ENCODE measurements around the gene RESP18. TPM values are rescaled to one million over a fixed set of nuclear protein-coding genes. Genes with fewer than 3 reads are reported as not detected.

RESP18 gene
- total and polyA plus RNA-seq, 2 of the 4 experiments (the other 2 are of a cell fraction): not detected

DNA sequence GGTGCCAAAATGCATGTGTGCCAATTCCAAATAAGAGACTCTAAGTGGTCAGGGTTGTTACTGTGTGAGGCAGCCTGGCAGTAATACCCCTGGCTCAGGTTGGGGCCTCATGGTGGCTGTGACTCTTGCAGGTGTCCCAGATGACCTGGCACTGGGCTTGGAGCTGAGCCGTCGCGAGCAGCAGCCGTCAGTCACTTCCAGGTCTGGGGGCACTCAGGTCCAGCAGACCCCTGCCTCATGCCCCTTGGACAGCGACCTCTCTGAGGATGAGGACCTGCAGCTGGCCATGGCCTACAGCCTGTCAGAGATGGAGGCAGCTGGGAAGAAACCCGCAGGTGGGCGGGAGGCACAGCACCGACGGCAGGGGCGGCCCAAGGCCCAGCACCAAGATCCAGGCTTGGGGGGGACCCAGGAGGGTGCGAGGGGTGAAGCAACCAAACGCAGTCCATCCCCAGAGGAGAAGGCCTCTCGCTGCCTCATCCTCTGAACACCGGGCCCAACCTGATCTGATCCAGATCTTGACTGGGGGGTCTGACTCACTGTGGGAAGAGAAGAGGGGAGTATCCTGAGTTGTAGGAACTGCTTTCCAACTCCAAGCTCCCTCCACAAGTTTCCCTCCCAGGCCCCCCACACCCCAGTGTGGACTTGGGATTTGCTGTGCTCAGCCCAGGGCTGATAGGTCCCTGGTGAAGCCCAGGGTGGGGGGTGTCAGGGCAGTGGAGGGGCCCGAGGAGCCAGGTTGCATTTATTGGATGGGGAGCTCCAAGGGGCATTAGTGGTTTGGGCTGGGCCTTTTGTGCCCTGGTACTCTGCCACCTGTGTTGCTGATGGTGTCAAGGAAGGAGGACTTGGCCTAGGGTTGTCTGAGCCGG is 47.8 kb downstream of the RESP18 start:
- in situ Hi-C loops (cut with MboI; ENCODE audit: low sequenced_read_pairs) (no loop called here), dilution Hi-C loops (cut with HindIII; ENCODE audit: low sequenced_read_pairs, unreplicated experiment) (no loop called here), intact Hi-C loops (cut with micrococcal nuclease) (no loop called here)
- Histone ChIP-seq H3K4me1 (ENCODE audit: control insufficient read depth, insufficient read depth, low read length) (peaks cover 13% of the 10 kb centered on the region), H3K4ac (ENCODE audit: low read depth, low read length) (no peak overlapping the region), H3K27ac (ENCODE audit: insufficient read depth, low read length) (no peak overlapping the region), H3K4me2 (ENCODE audit: low read depth, low read length) (no peak overlapping the region), H4K20me1 (ENCODE audit: insufficient read depth, low read length) (peaks cover 10% of the 10 kb centered on the region; the same call in 1 of the 2 replicates), H3K14ac (replicated peaks; ENCODE audit: low read depth, low read length) (no peak overlapping the region), H3K9me3 (ENCODE audit: control insufficient read depth, insufficient read depth, low read length) (no peaks in the 10 kb centered on the region), H2AFZ (replicated peaks; ENCODE audit: low read length, poor library complexity) (no peak overlapping the region), H4K91ac (ENCODE audit: insufficient read depth, low read depth, low read length) (no peak overlapping the region), H2BK5ac (ENCODE audit: low read depth, low read length, poor library complexity, severe bottlenecking) (no peak overlapping the region), H3K9me1 (ENCODE audit: insufficient read depth, low read length) (peaks cover 8% of the 10 kb centered on the region; the same call in 1 of the 2 replicates), H3K18ac (ENCODE audit: low read depth, low read length) (no peak overlapping the region), H2AK5ac (ENCODE audit: low read depth, low read length) (no peak overlapping the region), H3K56ac (ENCODE audit: extremely low read depth, insufficient read depth, low read length) (no peak overlapping the region), H3K23ac (ENCODE audit: low read depth, low read length) (no peak overlapping the region), H4K8ac (ENCODE audit: low read depth in 2 of 2, low read length in 2 of 2) (no peak overlapping the region), H3K27me3 (ENCODE audit: control insufficient read depth, insufficient read depth, low read length) (no peaks in the 10 kb centered on the region), H2BK120ac (ENCODE audit: low read depth, low read length) (no peak overlapping the region), H3K9ac (ENCODE audit: low read depth, low read length) (no peak overlapping the region), H3K79me1 (ENCODE audit: low read depth in 1 of 2, low read length in 2 of 2) (peaks cover 16 to 28% of the 10 kb centered on the region in 2 experiments), H3K4me3 (ENCODE audit: insufficient read depth, low read depth, low read length) (no peak overlapping the region), H2AK9ac (replicated peaks; ENCODE audit: low read depth, low read length, poor library complexity) (no peak overlapping the region), H2BK15ac (ENCODE audit: low read depth, low read length) (no peak overlapping the region), H4K5ac (ENCODE audit: low read depth, low read length) (no peak overlapping the region), H2BK20ac (ENCODE audit: low read depth, low read length) (no peak overlapping the region), H3K36me3 (ENCODE audit: control insufficient read depth, insufficient read depth, low read length) (peaks cover 57% of the 10 kb centered on the region)
- no peak for DNase-seq
- TF ChIP-seq MAFK (IDR thresholded peaks at IDR 0.05; ENCODE audit: low read depth, low read length) (no peak), ELK1 (IDR thresholded peaks at IDR 0.05; ENCODE audit: borderline replicate concordance, low read depth, low read length) (no peak), NFE2L2 (IDR thresholded peaks at IDR 0.05; ENCODE audit: low read depth, low read length) (no peak), CEBPB (IDR thresholded peaks at IDR 0.05; ENCODE audit: low read depth, low read length) (no peak), MAZ (IDR thresholded peaks at IDR 0.05; ENCODE audit: borderline replicate concordance, low read depth, low read length) (no peak), BHLHE40 (IDR thresholded peaks at IDR 0.05; ENCODE audit: low read depth, low read length) (no peak), MXI1 (IDR thresholded peaks at IDR 0.05; ENCODE audit: borderline replicate concordance, low read depth, low read length) (no peak), POLR2A (IDR thresholded peaks at IDR 0.05; ENCODE audit: low read depth, low read length) (no peak), RCOR1 (IDR thresholded peaks at IDR 0.05; ENCODE audit: insufficient replicate concordance, low read length) (no peak)
- CTCF ChIA-PET: no interaction called here
- WGBS, 2 experiments (ENCODE audit: extremely low coverage in 2 of 2, insufficient read length in 1 of 2): 100% methylated on average over 7 of the region's 16 CpGs; no CpG with 5 or more reads in 1 of the 2 experiments
- POLR2A ChIA-PET (ENCODE audit: unreplicated experiment): no interaction called here
- no peak for ATAC-seq (ENCODE audit: low read depth)
- BruUV-seq (replicated peaks): no TSS peak

Measured in IMR-90 (cell line).